K562 treated with DMSO at 1 percent for 48 hours (cell line): ENCODE measurements around the gene ROR2. TPM values are rescaled to one million over a fixed set of nuclear protein-coding genes. Genes with fewer than 3 reads are reported as not detected.

Source experiments
- total RNA-seq: library from RNA; unstranded; fragments of 300-600 nt; gene quantifications from 2 replicates; pipeline ENCODE4 v1.2.3, GENCODE V29; 2022; ENCODE audit warnings: low replicate concordance; ENCODE audit errors: extremely low read depth

Gene ROR2
- total RNA-seq: not detected in 2 replicates

DNA sequence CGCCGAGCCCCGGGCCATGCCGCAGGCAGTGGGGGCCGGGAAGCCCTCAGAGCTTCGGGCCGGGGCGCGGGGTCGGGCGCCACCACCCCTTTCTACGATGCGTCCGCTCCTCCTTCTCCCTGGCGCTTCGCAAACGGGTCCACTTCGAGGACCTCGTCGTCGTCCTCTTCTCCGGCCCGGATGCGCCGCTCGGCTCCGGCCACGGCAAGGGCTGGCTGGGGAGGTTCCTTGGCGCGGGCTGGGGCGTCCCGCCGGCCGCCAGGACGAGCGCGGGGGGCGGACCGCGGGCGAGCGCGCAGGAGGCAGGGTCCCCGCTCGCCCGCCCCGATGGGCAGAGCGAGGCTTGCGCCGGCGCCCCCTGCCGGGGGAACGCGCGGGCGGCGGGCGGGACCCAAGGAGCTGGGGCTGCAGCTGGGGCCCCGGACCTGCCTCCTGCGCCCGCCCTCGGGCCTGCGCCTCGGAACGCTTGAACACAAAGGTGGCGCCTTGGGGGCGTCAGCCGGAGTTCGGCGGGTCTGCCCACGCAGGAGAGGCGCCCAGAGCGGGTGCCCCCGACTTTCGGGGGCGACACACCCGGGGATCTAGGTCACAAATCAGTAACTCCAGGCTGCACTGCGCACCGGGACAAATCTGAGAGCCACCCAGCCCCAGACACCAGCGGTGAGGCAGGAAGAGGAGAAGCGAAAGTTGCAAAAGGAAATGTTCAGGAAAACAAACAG, at the start of gene ROR2:
Gene ROR2 (minus strand): TSS at position 283 of the 719 bp plus-strand sequence.

Other genes with a start within 250 kb of the ROR2 start
- gene SPTLC1, start 165.2 kb upstream of the ROR2 start, total RNA-seq: not detected in 2 replicates